Naive B cell (primary cell): ENCODE measurements around the gene JPH2. TPM values are rescaled to one million over a fixed set of nuclear protein-coding genes. Genes with fewer than 3 reads are reported as not detected.
"Not testable (repeated sequence)": the region's sequence is repeated elsewhere in the genome, so short reads cannot be mapped to it uniquely, and the experiment has no call there.

Experiments
- ATAC-seq, 2 donors: fragments of 150-1000 bp; cut with Tn5 transposase; 2 replicates each; pipeline ENCODE4 v1.10.0; 2021; ENCODE audit warnings: low read depth in 2 of 2, mild to moderate bottlenecking in 2 of 2, moderate library complexity in 2 of 2
- DNase-seq: peaks from one replicate; pipeline ENCODE4 v3.0.0; 2022
- H3K27ac Mint-ChIP-seq, 6 donors: one replicate each; pipeline ENCODE4 v1.8.0; 2020 to 2022; ENCODE audit warnings: mild to moderate bottlenecking in 6 of 6, mixed read lengths in 6 of 6, moderate library complexity in 5 of 6, inconsistent platforms in 2 of 6
- H3K27me3 Mint-ChIP-seq, 3 donors: one replicate each; pipeline ENCODE4 v1.8.0; 2021 to 2022; ENCODE audit warnings: mixed read lengths in 3 of 3, mild to moderate bottlenecking in 1 of 3
- H3K36me3 Mint-ChIP-seq, 2 donors: one replicate each; pipeline ENCODE4 v1.8.0; 2020 to 2022; ENCODE audit warnings: mixed read lengths in 2 of 2, inconsistent platforms in 1 of 2, mild to moderate bottlenecking in 1 of 2
- H3K4me1 Mint-ChIP-seq, 3 donors: one replicate each; pipeline ENCODE4 v1.8.0; 2020 to 2022; ENCODE audit warnings: mixed read lengths in 3 of 3, inconsistent platforms in 1 of 3, mild to moderate bottlenecking in 1 of 3, moderate library complexity in 1 of 3
- H3K4me3 Mint-ChIP-seq, 8 donors: one replicate each; pipeline ENCODE4 v1.8.0; 2020 to 2022; ENCODE audit warnings: mild to moderate bottlenecking in 8 of 8, mixed read lengths in 8 of 8, moderate library complexity in 8 of 8, inconsistent platforms in 2 of 8
- H3K9me3 Mint-ChIP-seq, 7 donors: one replicate each; pipeline ENCODE4 v1.8.0; 2020 to 2022; ENCODE audit warnings: mixed read lengths in 7 of 7, mild to moderate bottlenecking in 5 of 7, inconsistent platforms in 2 of 7, moderate library complexity in 1 of 7
- polyA plus RNA-seq, 6 donors: library from polyadenylated mRNA; unstranded; fragments of 300-500 nt; fragmentation: Illumina TruSeq; gene quantifications; one replicate each; pipeline ENCODE4 v1.2.3, GENCODE V29; 2021; ENCODE audit warnings: low read depth in 6 of 6

The JPH2 gene
- polyA plus RNA-seq, 6 donors from 2014 or later = not detected

DNA sequence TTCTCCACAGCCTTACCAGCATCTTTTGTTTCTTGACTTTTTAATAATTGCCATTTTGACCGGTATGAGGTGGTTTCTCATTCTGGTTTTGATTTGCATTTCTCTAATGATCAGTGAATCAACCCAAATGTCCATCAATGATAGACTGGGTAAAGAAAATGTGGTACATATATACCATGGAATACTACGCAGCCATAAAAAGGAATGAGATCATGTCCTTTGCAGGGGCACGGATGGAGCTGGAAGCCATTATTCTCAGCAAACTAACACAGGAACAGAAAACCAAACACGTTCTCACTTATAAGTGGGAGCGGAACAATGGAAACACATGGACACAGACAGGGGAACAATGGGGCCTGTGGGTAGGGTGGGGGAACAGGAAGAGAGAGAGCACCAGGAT is 4.7 kb upstream of the JPH2 start:
- not testable (repeated sequence) for H3K36me3 Mint-ChIP-seq, H3K4me3 Mint-ChIP-seq, DNase-seq, ATAC-seq, H3K27ac Mint-ChIP-seq, H3K9me3 Mint-ChIP-seq
- Mint-ChIP-seq H3K4me1 (peaks cover 25 to 33% (median 26%) of the 10 kb centered on the region in 3 donors), H3K27me3 (peaks cover 11 to 19% (median 17%) of the 10 kb centered on the region in 3 donors)

- not testable (repeated sequence) for H3K4me3 Mint-ChIP-seq, H3K27ac Mint-ChIP-seq, H3K36me3 Mint-ChIP-seq, H3K9me3 Mint-ChIP-seq
- ATAC-seq = peak; percentile 34 to 51
- peak; percentile 41 for DNase-seq
- peaks cover 17 to 31% (median 29%) of the 10 kb centered on the region in 3 donors for H3K27me3 Mint-ChIP-seq
- peaks cover 29 to 37% (median 30%) of the 10 kb centered on the region in 3 donors for H3K4me1 Mint-ChIP-seq
These were observed 3.3 kb upstream of the JPH2 start for GRCh38 chr20:44190197-44190852.

- no peak overlapping the region for H3K27ac Mint-ChIP-seq
- no peak overlapping the region for H3K4me3 Mint-ChIP-seq
- DNase-seq = no peak
- H3K9me3 Mint-ChIP-seq = peaks cover 0 to 4% (median 0%) of the 10 kb centered on the region in 7 donors
- H3K4me1 Mint-ChIP-seq = peaks cover 28 to 34% (median 28%) of the 10 kb centered on the region in 3 donors
- H3K27me3 Mint-ChIP-seq = peaks cover 24 to 44% (median 40%) of the 10 kb centered on the region in 3 donors
- H3K36me3 Mint-ChIP-seq = no peaks in the 10 kb centered on the region
- no peak for ATAC-seq
These were observed 1.8 kb upstream of the JPH2 start for GRCh38 chr20:44188752-44189151.

DNA sequence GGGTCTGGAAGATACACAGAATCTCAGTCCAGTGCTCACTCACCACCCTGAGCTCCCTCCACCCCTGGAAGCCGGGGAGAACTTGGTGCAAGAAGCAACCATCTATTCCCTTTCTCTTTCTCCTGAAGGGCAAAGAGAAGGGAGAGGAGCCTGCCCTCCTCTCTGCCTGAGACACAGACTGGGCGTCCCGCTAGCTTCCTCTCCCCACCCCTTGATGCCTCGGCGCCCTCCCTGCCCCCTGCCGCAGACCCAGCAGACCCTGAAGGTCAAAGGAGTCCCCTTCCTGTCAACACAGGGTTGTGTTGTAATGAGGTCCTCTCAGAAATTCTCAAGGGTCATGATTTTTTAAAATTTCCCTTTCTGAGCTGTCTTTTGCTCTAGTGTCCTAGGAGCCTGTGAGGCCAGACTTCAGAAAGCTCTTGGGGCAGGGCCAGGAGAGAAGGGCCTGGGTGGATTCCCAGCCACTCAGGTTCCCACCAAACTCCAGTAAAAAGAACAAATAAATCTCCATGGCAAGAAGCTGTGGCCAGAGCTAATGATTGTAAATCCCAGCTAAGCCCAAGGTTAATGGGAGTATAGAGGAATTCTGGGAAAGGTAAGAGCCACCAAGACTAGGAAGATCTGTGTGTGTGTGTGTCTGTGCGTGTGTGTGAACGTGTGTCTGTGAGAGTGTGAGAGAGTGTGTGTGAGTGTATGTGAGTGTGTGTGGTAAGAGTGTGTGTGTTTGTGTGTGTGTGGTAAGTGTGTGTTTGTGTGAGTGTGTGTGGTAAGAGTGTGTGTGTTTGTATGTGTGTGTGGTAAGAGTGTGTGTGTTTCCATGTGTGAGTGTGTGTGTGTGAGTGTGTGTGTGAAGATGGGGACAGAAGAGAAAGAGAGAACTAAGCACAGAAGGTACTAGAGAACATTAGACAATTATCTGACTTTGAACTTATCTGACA is 1.1 kb upstream of the JPH2 start:
- DNase-seq = peak; percentile 23
- H3K9me3 Mint-ChIP-seq = peaks cover 0 to 4% (median 0%) of the 10 kb centered on the region in 7 donors
- peaks cover 22 to 27% (median 26%) of the 10 kb centered on the region in 3 donors for H3K4me1 Mint-ChIP-seq
- H3K36me3 Mint-ChIP-seq = no peaks in the 10 kb centered on the region
- H3K27ac Mint-ChIP-seq = peak overlapping the region in 5 of 6 donors; percentile 2 to 81 (median 58)
- H3K4me3 Mint-ChIP-seq = peak overlapping the region; percentile 14 to 85 (median 81)
- ATAC-seq = peak; percentile 57 to 74
- H3K27me3 Mint-ChIP-seq = peaks cover 24 to 51% (median 46%) of the 10 kb centered on the region in 3 donors

- ATAC-seq (no peak), DNase-seq (no peak)
- Mint-ChIP-seq H3K4me3 (peak overlapping the region in 7 of 8 donors; percentile 57 to 85 (median 79)), H3K27ac (no peak overlapping the region), H3K4me1 (peaks cover 22 to 26% (median 24%) of the 10 kb centered on the region in 3 donors), H3K9me3 (peaks cover 0 to 3% (median 0%) of the 10 kb centered on the region in 7 donors), H3K27me3 (peaks cover 37 to 65% (median 60%) of the 10 kb centered on the region in 3 donors), H3K36me3 (no peaks in the 10 kb centered on the region)
These were observed 324 bp downstream of the JPH2 start for GRCh38 chr20:44186674-44187053.

GRCh38 chr20:44186201-44186600 is 787 bp downstream of the JPH2 start:
- ATAC-seq = no peak

GRCh38 chr20:44185574-44185973 is 1.4 kb downstream of the JPH2 start:
- peaks cover 19 to 26% (median 24%) of the 10 kb centered on the region in 3 donors for H3K4me1 Mint-ChIP-seq
- peaks cover 46 to 76% (median 71%) of the 10 kb centered on the region in 3 donors for H3K27me3 Mint-ChIP-seq
- peak overlapping the region in 1 of 6 donors; percentile 84 for H3K27ac Mint-ChIP-seq
- H3K9me3 Mint-ChIP-seq = peaks cover 0 to 2% (median 0%) of the 10 kb centered on the region in 7 donors
- no peak for ATAC-seq
- no peak for DNase-seq
- H3K36me3 Mint-ChIP-seq = no peaks in the 10 kb centered on the region
- peak overlapping the region in 2 of 8 donors; percentile 60 to 71 for H3K4me3 Mint-ChIP-seq

More at GRCh38 chr20:44186201-44186600, 787 bp downstream of the JPH2 start:
- Mint-ChIP-seq H3K4me3 (peak overlapping the region in 6 of 8 donors; percentile 32 to 85 (median 64)), H3K27ac (no peak overlapping the region), H3K9me3 (peaks cover 0 to 2% (median 0%) of the 10 kb centered on the region in 7 donors), H3K27me3 (peaks cover 40 to 69% (median 65%) of the 10 kb centered on the region in 3 donors), H3K36me3 (no peaks in the 10 kb centered on the region), H3K4me1 (peaks cover 22 to 26% (median 24%) of the 10 kb centered on the region in 3 donors)
- DNase-seq = no peak

DNA sequence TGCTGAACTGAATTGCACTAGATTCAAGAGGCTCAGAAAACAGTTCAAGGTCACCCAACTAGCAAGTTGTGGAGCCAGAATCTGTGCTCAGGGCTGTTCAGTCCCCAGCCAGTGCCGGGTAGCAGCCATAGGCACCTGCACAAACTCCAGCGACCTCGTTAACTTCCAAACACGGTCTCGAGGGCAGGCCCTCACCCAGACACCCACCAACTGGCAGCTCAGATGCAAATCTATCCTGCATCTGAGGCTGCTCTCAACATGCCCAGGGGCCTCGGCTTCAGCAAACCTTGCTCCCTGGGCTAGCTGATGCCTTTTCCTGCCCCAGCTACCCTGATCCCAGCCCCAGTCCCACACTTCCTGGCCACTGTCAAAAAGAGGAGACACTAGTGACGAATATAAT is 3.7 kb downstream of the JPH2 start:
- Mint-ChIP-seq H3K4me3 (no peak overlapping the region), H3K27ac (no peak overlapping the region), H3K4me1 (peaks cover 16 to 20% (median 19%) of the 10 kb centered on the region in 3 donors), H3K36me3 (no peaks in the 10 kb centered on the region), H3K9me3 (peaks cover 0 to 2% (median 0%) of the 10 kb centered on the region in 7 donors), H3K27me3 (peaks cover 46 to 72% (median 70%) of the 10 kb centered on the region in 3 donors)
- no peak for DNase-seq
- no peak for ATAC-seq

- Mint-ChIP-seq H3K27me3 (peaks cover 43 to 68% (median 66%) of the 10 kb centered on the region in 3 donors), H3K4me3 (no peak overlapping the region), H3K36me3 (no peaks in the 10 kb centered on the region), H3K27ac (no peak overlapping the region), H3K4me1 (peaks cover 12 to 16% (median 15%) of the 10 kb centered on the region in 3 donors), H3K9me3 (peaks cover 0 to 2% (median 0%) of the 10 kb centered on the region in 7 donors)
- ATAC-seq (no peak), DNase-seq (no peak)
These were observed 4.1 kb downstream of the JPH2 start for GRCh38 chr20:44182863-44183262.

- peaks cover 42 to 63% (median 62%) of the 10 kb centered on the region in 3 donors for H3K27me3 Mint-ChIP-seq
- no peak overlapping the region for H3K4me3 Mint-ChIP-seq
- DNase-seq (no peak), ATAC-seq (no peak)
- peaks cover 0 to 2% (median 0%) of the 10 kb centered on the region in 7 donors for H3K9me3 Mint-ChIP-seq
- no peak overlapping the region for H3K27ac Mint-ChIP-seq
- H3K4me1 Mint-ChIP-seq = peaks cover 6 to 10% (median 9%) of the 10 kb centered on the region in 3 donors
- H3K36me3 Mint-ChIP-seq = no peaks in the 10 kb centered on the region
These were observed 4.7 kb downstream of the JPH2 start for GRCh38 chr20:44182135-44182765.

- Mint-ChIP-seq H3K27me3 (peaks cover 40 to 57% (median 55%) of the 10 kb centered on the region in 3 donors), H3K9me3 (peaks cover 0 to 2% (median 0%) of the 10 kb centered on the region in 7 donors)
- no peak for ATAC-seq
These were observed 5.4 kb downstream of the JPH2 start for GRCh38 chr20:44181611-44182010.

DNA sequence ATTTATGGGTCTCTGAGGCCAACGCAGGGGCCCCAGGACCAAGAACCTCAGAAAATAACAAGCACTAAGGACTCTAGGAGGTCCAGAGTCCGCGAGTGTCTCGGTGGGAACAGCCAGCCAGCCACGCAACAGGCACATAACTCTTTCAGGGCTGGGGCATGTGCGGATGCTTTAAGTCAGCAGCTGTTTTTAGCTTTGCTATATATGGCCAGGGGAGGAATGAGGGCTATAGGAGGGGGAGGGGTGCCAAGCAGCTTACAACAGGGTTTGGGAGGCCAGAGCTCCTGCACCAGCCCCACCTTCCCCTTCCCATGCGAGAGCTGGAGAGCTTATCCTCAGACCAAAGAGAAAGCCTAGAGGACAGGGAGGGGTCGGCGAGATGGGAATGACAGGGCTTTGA is 6.2 kb downstream of the JPH2 start:
- no peak for DNase-seq
- Mint-ChIP-seq H3K4me3 (no peak overlapping the region), H3K9me3 (peaks cover 0 to 2% (median 0%) of the 10 kb centered on the region in 7 donors), H3K27me3 (peaks cover 40 to 56% (median 52%) of the 10 kb centered on the region in 3 donors), H3K36me3 (no peaks in the 10 kb centered on the region), H3K4me1 (peaks cover 0 to 4% (median 0%) of the 10 kb centered on the region in 3 donors), H3K27ac (no peak overlapping the region)
- no peak for ATAC-seq

More at GRCh38 chr20:44181611-44182010, 5.4 kb downstream of the JPH2 start:
- H3K36me3 Mint-ChIP-seq = no peaks in the 10 kb centered on the region
- H3K4me1 Mint-ChIP-seq = peaks cover 4% of the 10 kb centered on the region in 3 donors
- DNase-seq = no peak
- no peak overlapping the region for H3K4me3 Mint-ChIP-seq
- H3K27ac Mint-ChIP-seq = no peak overlapping the region
